ENCODE data around the gene FAM3C.
"Not testable (repeated sequence)": the region's sequence is repeated elsewhere in the genome, so short reads cannot be mapped to it uniquely, and the experiment has no call there.

Gene FAM3C, protein sequence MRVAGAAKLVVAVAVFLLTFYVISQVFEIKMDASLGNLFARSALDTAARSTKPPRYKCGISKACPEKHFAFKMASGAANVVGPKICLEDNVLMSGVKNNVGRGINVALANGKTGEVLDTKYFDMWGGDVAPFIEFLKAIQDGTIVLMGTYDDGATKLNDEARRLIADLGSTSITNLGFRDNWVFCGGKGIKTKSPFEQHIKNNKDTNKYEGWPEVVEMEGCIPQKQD

DNA sequence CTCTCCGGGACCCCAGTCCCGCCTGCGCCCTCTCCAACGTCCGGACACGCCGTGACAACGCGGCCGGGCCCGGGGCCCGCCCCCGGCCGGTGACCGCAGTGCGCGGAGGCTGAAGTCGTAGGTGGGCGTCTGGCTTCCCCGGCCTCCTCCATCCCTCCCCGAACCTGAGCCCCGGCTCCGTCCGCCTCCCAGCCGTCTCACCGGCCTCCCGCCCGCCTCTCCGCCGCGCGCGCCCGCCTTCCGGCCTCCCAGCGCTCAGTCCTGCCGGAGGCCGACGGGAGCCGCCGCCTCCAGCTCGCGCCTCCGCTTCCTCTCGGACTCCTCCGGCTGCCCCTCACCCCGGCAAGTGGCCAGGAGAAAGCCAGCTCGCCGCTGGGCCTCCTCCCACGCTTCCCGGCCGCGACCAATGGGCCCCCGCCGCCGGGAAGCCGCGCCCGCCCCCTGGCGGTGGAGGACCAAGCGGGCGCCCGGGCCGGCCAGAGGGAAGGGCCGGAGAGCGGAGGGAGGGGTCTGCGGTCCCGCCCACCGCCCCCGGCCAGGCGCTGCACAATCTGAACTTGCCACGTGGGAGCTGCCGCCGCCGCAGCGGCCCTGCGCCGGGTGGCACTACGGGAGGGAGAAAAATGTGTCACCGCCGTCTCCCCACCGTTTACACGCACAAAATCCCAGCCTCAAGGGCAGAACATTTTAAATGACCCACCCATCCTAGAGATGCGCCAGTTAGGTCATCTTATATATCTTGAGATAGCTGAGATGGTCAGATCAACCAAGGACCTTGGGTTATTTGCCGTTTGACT is at the start of gene FAM3C:
TSS of gene FAM3C (minus strand) at position 348 of the 797 bp plus-strand sequence. CDS start 13,339 bp downstream, outside the sequence.
- peak within 1 kb of the TSS; percentile 93 for H3K4me3 ChIP-seq (ENCODE audit: low read length)
- no peak within 1 kb of the TSS for H3K27ac ChIP-seq (ENCODE audit: low read length)
- H3K9me3 ChIP-seq (ENCODE audit: insufficient read depth, low read depth, low read length) = no peaks in the 10 kb centered on the region
- H3K4me1 ChIP-seq (ENCODE audit: insufficient read depth, low read length) = peaks cover 4% of the 10 kb centered on the region; the same call in 1 of the 2 replicates
- peak within 1 kb of the TSS; percentile 85 for H3K9ac ChIP-seq (ENCODE audit: low read depth, low read length)
- peaks cover 15% of the 10 kb centered on the region for H3K36me3 ChIP-seq (ENCODE audit: insufficient read depth, low read depth, low read length)
- H3K27me3 ChIP-seq (ENCODE audit: insufficient read depth, low read length) = no peaks in the 10 kb centered on the region

DNA sequence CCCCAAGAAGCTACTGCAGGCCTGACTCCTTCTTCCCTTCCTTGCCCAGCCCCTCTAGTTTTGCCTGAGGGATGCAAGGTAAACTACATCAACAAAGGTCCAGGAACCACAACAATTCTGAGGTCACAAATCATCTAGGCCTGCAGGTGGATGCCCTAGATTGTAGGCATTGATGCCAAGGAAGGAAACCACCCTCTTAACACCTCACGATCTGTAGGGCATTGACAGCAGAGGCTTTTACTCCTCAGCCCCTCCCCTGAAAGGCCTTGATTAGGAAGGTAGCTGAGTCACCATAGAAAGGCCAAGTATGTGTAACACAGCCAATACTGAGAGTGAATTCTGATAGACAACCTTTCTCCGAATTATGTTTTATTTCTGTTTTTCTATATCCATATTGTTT is 46.7 kb upstream of the FAM3C start:
- Histone ChIP-seq H3K9me3 (ENCODE audit: insufficient read depth, low read depth, low read length) (no peaks in the 10 kb centered on the region), H3K9ac (ENCODE audit: low read depth, low read length) (no peak overlapping the region)

DNA sequence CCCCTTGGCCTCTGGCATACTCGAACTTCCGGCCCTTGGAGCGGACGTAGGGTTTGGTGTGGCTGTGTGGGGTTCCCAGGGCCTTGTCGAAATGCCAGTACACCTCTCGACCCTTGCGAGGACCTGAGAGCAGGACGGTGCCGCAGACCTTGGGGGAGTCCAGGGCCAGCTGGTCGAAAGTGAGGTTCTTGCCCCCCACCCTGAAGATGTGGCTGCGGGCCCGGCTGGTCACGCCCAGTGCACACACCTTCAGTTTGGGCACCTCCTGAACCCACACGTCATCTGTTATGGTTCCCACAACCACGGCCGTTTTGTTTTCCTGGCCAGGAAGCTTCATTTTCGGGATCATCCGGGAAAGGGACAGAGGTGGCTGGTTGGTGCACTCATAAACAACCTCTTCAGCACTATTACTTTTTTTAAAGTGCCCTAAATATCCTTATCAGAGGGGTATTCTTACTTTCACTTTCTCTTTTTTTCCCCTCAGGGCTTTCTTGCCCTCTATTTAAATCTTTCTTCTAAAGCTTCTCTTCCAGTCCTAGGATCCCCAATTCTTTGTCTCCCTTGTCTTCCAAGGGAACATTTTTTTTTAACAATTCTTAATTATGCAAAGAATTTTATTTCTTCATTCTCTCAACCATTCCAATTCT is 44.9 kb upstream of the FAM3C start:
- Histone ChIP-seq H3K36me3 (ENCODE audit: insufficient read depth, low read depth, low read length) (no peaks in the 10 kb centered on the region), H3K4me3 (ENCODE audit: low read length) (no peak overlapping the region), H3K9ac (ENCODE audit: low read depth, low read length) (no peak overlapping the region), H3K9me3 (ENCODE audit: insufficient read depth, low read depth, low read length) (no peaks in the 10 kb centered on the region), H3K27me3 (ENCODE audit: insufficient read depth, low read length) (no peaks in the 10 kb centered on the region), H3K4me1 (ENCODE audit: insufficient read depth, low read length) (peaks cover 12% of the 10 kb centered on the region), H3K27ac (ENCODE audit: low read length) (no peak overlapping the region)

More for the DNA sequence above, 46.7 kb upstream of the FAM3C start:
- no peaks in the 10 kb centered on the region for H3K27me3 ChIP-seq (ENCODE audit: insufficient read depth, low read length)
- H3K36me3 ChIP-seq (ENCODE audit: insufficient read depth, low read depth, low read length) = no peaks in the 10 kb centered on the region
- H3K27ac ChIP-seq (ENCODE audit: low read length) = no peak overlapping the region
- H3K4me3 ChIP-seq (ENCODE audit: low read length) = no peak overlapping the region
- peaks cover 5% of the 10 kb centered on the region for H3K4me1 ChIP-seq (ENCODE audit: insufficient read depth, low read length)

DNA sequence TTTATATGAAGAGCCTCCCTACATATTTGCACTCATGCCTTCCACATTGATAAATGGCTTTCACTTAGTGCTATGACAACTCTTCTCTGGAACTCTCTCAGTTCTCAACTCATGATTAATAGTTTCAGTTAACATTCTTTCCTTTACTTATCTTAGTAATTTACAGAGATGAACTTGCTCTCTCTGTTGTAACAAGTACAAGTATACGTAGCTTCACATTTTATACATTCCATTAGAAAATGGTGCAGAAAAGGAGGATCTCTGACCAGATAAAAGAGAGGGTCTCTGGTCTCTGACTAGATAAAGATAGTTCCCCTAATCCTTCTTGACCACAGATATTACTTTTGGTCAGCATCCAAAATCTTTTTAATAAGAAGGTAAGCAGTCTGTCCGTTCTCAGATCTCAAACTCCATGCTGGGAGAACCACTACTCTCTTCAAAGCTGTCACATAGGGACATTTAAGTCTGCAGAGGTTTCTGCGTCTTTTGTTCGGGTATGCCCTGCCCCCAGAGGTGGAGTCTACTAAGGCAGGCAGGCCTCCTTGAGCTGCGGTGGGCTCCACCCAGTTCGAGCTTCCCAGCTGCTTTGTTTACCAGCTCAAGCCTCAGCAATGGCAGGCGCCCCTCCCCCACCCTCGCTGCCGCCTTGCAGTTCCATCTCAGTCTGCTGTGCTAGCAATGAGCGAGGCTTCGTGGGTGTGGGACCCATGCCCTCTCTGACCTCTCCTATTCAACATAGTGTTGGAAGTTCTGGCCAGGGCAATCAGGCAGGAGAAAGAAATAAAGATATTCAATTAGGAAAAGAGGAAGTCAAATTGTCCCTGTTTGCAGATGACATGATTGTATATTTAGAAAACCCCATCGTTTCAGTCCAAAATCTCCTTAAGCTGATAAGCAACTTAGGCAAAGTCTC is 42.2 kb upstream of the FAM3C start:
- H3K9ac ChIP-seq (ENCODE audit: low read depth, low read length) = peak overlapping the region; percentile 50; the same call in 1 of the 2 replicates
- H3K4me1 ChIP-seq (ENCODE audit: insufficient read depth, low read length) = peaks cover 12% of the 10 kb centered on the region
- H3K4me3 ChIP-seq (ENCODE audit: low read length) = peak overlapping the region; percentile 48; the same call in 1 of the 2 replicates
- not testable (repeated sequence) for H3K9me3 ChIP-seq (ENCODE audit: insufficient read depth, low read depth, low read length); H3K36me3 ChIP-seq (ENCODE audit: insufficient read depth, low read depth, low read length); H3K27me3 ChIP-seq (ENCODE audit: insufficient read depth, low read length)
- peak overlapping the region; percentile 65 for H3K27ac ChIP-seq (ENCODE audit: low read length)

DNA sequence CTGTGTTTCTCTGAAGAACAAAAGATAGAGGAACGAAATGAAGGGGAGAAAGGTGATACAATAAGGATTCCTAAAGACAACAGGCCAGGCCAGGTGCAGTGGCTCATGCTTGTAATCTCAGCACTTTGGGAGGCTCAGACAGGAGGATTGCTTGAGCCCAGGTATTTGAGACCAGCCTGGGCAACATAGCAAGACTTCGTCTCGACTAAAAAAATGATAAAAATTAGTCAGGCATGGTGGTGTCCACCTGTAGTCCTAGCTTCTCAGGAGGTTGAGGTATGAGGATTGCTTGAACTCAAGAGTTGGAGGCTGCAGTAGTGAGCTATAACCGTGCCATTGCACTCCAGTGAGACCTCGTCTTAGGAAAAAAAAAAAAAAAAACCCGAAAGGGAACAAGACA is 41.4 kb upstream of the FAM3C start:
- Histone ChIP-seq H3K4me1 (ENCODE audit: insufficient read depth, low read length) (peaks cover 12% of the 10 kb centered on the region), H3K36me3 (ENCODE audit: insufficient read depth, low read depth, low read length) (no peaks in the 10 kb centered on the region), H3K9ac (ENCODE audit: low read depth, low read length) (no peak overlapping the region), H3K9me3 (ENCODE audit: insufficient read depth, low read depth, low read length) (no peaks in the 10 kb centered on the region), H3K27me3 (ENCODE audit: insufficient read depth, low read length) (no peaks in the 10 kb centered on the region), H3K27ac (ENCODE audit: low read length) (no peak overlapping the region), H3K4me3 (ENCODE audit: low read length) (no peak overlapping the region)

DNA sequence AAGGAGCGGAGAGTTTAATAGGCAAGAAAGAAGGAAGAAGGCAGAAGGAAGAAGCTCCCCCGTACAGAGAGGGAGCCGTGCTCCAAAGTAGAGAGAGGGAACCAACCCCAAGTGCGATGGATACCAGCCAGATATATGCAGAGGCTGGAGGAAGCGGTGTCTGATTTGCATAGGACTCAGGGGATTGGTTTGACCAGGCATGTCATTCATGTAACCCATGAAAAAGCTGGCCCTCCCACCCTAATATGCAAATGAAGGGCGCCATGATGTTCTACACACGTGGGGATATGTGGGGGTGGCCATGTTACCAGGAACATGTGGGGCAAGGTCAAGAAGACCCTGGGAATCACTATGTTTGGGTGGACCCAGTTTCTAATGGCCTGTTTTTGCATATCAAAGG is 40.6 kb upstream of the FAM3C start:
- Histone ChIP-seq H3K27me3 (ENCODE audit: insufficient read depth, low read length) (no peaks in the 10 kb centered on the region), H3K9me3 (ENCODE audit: insufficient read depth, low read depth, low read length) (no peaks in the 10 kb centered on the region), H3K27ac (ENCODE audit: low read length) (no peak overlapping the region), H3K4me1 (ENCODE audit: insufficient read depth, low read length) (peaks cover 12% of the 10 kb centered on the region), H3K9ac (ENCODE audit: low read depth, low read length) (no peak overlapping the region), H3K4me3 (ENCODE audit: low read length) (no peak overlapping the region), H3K36me3 (ENCODE audit: insufficient read depth, low read depth, low read length) (no peaks in the 10 kb centered on the region)

DNA sequence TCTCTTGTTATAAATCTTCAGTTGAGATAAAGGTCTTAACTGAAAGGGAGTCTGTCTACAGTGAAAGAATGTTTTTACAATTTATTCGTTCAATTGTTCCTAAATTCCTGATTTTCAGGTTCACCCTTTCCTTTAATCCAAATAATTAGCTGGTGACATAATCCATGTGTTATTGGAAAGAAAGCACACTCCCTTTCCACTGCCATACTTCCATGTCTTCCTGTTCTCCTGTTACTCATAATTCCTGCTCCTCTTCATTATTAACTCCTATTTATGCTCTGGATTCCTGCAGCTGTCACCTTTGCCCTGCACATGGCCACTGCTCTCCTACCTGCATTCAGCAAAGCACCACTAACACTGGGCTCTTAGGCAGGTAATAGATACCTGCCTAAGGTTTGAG is 40.0 kb upstream of the FAM3C start:
- H3K27ac ChIP-seq (ENCODE audit: low read length) = no peak overlapping the region

DNA sequence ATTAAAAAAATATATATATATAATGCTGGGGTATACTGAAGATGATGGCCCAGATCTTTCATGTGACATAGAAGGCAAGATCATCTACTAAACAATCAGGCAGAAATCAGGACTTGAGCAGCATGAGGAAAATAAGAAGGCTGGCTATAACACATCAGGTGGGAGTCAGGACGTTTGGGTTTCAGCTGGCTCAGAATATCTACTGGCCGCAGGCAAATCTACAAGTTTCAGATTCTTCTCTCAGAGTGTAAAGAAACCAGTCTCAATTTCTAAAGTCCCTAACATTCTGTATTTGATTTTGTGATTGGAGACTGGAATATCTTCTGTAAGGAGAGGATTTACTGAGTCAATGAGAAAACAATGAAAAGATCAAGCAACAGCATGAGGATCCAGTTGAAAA is 37.7 kb upstream of the FAM3C start:
- Histone ChIP-seq H3K36me3 (ENCODE audit: insufficient read depth, low read depth, low read length) (no peaks in the 10 kb centered on the region), H3K4me3 (ENCODE audit: low read length) (no peak overlapping the region), H3K9me3 (ENCODE audit: insufficient read depth, low read depth, low read length) (no peaks in the 10 kb centered on the region), H3K27ac (ENCODE audit: low read length) (no peak overlapping the region), H3K9ac (ENCODE audit: low read depth, low read length) (no peak overlapping the region), H3K27me3 (ENCODE audit: insufficient read depth, low read length) (no peaks in the 10 kb centered on the region), H3K4me1 (ENCODE audit: insufficient read depth, low read length) (peaks cover 12% of the 10 kb centered on the region)

More for the DNA sequence above, 40.0 kb upstream of the FAM3C start:
- Histone ChIP-seq H3K9me3 (ENCODE audit: insufficient read depth, low read depth, low read length) (no peaks in the 10 kb centered on the region), H3K4me3 (ENCODE audit: low read length) (no peak overlapping the region), H3K9ac (ENCODE audit: low read depth, low read length) (no peak overlapping the region), H3K4me1 (ENCODE audit: insufficient read depth, low read length) (peaks cover 12% of the 10 kb centered on the region), H3K36me3 (ENCODE audit: insufficient read depth, low read depth, low read length) (no peaks in the 10 kb centered on the region), H3K27me3 (ENCODE audit: insufficient read depth, low read length) (no peaks in the 10 kb centered on the region)

DNA sequence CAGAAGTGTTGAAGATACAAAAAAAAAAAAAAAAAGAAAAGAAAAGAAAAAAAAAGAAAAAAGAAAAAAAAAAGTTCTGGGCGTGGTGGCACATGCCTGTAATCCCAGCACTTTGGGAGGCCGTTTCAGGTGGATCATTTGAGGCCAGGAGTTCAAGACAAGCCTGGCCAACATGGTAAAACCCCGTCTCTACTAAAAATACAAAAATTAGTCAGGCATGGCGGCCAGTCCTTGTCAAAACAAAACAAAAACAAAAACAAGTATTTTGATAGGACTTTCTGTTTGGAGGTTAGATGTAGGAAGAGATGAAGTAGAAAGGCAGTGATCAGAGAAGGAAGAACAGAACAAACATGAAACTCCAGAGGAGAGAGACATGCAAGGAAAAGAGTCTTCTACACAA is 36.4 kb upstream of the FAM3C start:
- H3K4me3 ChIP-seq (ENCODE audit: low read length); H3K27ac ChIP-seq (ENCODE audit: low read length); H3K36me3 ChIP-seq (ENCODE audit: insufficient read depth, low read depth, low read length); H3K9ac ChIP-seq (ENCODE audit: low read depth, low read length); H3K27me3 ChIP-seq (ENCODE audit: insufficient read depth, low read length); H3K4me1 ChIP-seq (ENCODE audit: insufficient read depth, low read length); H3K9me3 ChIP-seq (ENCODE audit: insufficient read depth, low read depth, low read length): not testable (repeated sequence)

DNA sequence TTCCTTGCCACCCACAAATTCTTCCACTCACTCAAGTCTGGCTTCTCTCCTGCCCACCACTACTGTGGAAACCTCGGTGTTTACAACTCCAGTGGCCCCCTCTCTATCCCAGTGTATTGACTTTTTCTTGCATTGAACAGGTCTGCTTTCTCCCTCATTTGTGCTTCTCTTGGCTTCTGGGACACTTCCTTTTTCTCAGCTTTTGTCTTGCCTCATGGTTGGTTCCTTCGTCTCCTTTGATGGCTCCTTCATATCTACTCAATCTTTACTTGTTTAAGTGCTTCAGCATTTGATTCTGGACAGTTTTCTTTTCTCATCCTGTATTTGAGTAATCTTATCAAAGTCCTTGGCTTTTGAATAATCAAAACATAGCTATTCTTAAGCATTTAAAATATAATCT is 35.9 kb upstream of the FAM3C start:
- Histone ChIP-seq H3K4me3 (ENCODE audit: low read length) (no peak overlapping the region), H3K27me3 (ENCODE audit: insufficient read depth, low read length) (no peaks in the 10 kb centered on the region), H3K36me3 (ENCODE audit: insufficient read depth, low read depth, low read length) (no peaks in the 10 kb centered on the region), H3K9ac (ENCODE audit: low read depth, low read length) (no peak overlapping the region), H3K4me1 (ENCODE audit: insufficient read depth, low read length) (peaks cover 1% of the 10 kb centered on the region), H3K27ac (ENCODE audit: low read length) (no peak overlapping the region), H3K9me3 (ENCODE audit: insufficient read depth, low read depth, low read length) (no peaks in the 10 kb centered on the region)

DNA sequence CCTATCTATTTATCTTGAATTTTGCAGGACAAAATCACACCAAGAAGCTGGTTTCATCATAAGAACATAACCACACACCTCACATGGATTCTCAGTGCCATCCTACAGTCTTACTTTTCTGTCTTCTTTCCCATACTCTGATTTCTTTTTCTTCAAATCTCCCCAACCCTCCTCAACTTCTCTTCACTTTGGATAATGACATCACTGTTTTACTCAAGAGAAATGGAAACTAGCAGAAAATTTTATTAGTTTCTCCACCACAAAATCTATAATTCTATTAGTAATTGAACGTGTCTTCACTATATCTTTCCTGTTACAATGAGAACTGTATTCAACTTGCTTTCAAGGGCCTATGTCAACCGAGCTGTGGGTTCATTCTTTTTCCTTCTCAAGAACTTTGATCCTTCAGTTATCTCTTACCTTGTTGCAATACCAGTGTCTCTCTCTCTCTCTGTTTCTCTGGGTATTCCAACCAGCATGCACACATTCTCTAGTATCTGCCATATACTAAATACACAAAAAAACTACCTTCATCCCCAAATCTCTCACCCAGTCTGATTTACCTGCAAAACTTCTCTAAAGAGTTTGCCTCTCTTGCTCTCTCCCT is 35.4 kb upstream of the FAM3C start:
- Histone ChIP-seq H3K27me3 (ENCODE audit: insufficient read depth, low read length) (no peaks in the 10 kb centered on the region), H3K4me1 (ENCODE audit: insufficient read depth, low read length) (no peaks in the 10 kb centered on the region), H3K9ac (ENCODE audit: low read depth, low read length) (no peak overlapping the region), H3K4me3 (ENCODE audit: low read length) (no peak overlapping the region), H3K36me3 (ENCODE audit: insufficient read depth, low read depth, low read length) (no peaks in the 10 kb centered on the region), H3K9me3 (ENCODE audit: insufficient read depth, low read depth, low read length) (no peaks in the 10 kb centered on the region), H3K27ac (ENCODE audit: low read length) (no peak overlapping the region)

All from iPS-20b (cell line).